ENCODE results near the gene BPGM. TPM values are rescaled to one million over a fixed set of nuclear protein-coding genes. Genes with fewer than 3 reads are reported as not detected.

Gene BPGM
- total RNA-seq: 13.2 TPM
- long read RNA-seq, transcript BPGM-201 (3 exons, 1,753 nt): major isoform, 26 of 30 reads
- long read RNA-seq, partial matches to known transcripts: 4 of 30 reads
- long read RNA-seq, other reads (novel, unspliced or antisense): 0 of 30 reads

DNA sequence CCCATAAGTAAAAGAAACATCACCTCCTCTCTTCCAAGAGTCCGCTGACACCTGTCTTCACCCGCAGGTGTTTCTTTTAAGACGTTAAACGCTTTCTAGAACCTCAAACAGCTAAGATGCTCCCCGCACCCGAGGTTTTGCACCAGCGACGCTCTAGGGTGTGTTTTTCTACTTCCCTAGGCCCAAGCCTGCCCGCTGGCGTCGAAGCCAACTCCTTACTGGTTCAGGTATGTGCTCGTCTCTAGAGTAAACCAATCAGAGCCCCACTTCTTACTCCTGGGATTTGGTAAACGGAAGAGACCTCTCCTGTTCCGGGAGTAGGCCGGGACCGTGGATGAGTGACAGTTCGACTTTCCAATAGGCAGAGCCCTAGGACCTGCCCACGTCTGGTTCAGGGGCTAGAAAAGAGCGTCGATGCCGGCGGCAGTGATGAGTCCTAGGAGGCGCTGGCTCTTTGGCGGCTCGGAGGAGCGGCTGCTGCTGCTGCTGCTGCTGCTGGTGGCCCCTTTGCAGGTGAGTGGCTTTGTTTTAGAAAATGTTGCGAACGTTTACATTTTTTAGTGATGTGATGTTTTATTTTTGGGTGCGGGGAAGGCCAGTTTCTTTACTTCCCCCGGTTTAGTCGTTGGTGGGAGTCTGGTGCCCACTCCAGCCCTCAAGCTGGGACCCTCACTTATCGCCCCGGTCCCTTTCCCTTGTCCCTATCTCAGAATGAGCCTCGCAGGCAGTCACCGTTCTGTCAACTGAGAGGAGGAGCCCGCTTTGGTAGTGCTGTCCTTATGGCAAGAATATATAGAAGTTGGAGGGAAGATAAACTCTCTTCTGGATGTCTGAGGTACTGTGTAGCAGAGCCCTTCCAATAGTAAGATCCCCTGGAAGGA lies at the start of gene BPGM:
BPGM (plus strand) TSS at position 429 of the 881 bp plus-strand sequence. CDS start 14,655 bp downstream, outside the sequence.
- intact Hi-C loops (cut with DNase I): loop anchor here (5.0 kb wide), 1 partner anchor 106 kb away; no protein-coding TSS in a partner anchor
- DNase-seq (ENCODE audit: low spot score): peak; percentile 99

DNA sequence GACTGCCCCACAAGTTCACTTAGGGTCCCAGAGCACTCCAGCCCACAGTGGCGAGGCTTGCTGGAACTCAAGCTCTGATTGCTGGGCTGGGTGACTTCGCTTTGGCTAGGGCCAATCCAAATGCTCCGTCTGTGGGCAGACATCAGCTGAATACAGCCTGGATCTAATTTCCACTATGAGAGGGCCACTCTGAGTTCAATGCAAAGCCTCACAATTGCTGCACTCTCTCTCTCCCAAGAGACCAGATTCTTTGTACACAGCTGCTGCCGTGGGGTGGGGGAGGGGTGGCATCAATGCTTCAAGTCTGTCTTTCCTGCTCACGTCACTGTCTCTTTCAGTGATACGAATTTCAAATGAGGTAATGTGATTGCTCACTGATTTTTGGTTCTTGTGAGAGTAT lies 47.3 kb upstream of the BPGM start:
- no peak for DNase-seq (ENCODE audit: low spot score)
- intact Hi-C loops (cut with DNase I): no loop called here

DNA sequence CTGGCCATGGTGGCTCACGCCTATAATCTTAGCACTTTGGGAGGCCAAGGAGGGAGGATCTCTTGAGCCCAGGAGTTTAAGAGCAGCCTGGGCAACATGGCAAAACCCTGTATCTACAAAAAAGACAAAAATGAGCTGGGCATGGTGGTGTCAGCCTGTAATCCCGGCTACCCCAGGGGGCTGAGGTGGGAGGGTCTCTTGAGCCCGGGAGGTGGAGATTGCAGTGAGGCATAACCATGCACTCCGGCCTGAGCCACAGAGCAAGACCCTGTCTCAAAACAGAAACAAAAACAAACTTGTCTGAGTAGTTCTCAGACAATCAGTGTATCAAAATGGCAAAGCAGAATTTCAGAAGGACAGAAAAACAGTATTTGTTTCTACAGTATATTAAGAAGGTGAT lies 45.2 kb upstream of the BPGM start:
- intact Hi-C loops (cut with DNase I): no loop called here
- no peak for DNase-seq (ENCODE audit: low spot score)

DNA sequence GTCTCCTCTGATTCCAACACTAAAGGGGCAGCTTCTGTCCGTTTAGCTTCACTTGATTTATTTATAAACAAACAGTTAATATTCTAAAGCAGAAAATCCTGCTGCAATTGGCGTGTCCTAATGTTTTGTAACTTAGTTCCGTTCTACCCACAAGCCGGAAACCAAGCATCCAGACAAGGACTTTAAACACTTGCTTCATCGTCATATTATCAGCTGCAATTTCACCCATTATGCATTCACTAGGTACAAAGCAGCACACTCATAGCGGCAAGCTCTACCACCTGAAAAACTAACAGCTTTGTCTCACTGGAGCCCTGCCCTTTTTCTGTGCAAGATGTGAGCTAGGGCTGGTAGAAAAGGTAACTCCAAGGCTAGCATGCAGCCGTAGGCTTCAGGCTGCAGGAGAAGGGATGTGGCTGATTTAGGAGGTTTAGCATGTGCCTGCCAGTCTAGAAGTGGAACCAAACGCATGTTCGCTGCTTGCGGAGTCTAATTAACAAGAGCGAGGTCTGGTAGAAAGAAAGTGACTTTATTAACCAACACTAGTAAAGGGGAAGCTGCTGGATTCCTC lies 43.7 kb upstream of the BPGM start:
- intact Hi-C loops (cut with DNase I): no loop called here
- DNase-seq (ENCODE audit: low spot score): no peak

DNA sequence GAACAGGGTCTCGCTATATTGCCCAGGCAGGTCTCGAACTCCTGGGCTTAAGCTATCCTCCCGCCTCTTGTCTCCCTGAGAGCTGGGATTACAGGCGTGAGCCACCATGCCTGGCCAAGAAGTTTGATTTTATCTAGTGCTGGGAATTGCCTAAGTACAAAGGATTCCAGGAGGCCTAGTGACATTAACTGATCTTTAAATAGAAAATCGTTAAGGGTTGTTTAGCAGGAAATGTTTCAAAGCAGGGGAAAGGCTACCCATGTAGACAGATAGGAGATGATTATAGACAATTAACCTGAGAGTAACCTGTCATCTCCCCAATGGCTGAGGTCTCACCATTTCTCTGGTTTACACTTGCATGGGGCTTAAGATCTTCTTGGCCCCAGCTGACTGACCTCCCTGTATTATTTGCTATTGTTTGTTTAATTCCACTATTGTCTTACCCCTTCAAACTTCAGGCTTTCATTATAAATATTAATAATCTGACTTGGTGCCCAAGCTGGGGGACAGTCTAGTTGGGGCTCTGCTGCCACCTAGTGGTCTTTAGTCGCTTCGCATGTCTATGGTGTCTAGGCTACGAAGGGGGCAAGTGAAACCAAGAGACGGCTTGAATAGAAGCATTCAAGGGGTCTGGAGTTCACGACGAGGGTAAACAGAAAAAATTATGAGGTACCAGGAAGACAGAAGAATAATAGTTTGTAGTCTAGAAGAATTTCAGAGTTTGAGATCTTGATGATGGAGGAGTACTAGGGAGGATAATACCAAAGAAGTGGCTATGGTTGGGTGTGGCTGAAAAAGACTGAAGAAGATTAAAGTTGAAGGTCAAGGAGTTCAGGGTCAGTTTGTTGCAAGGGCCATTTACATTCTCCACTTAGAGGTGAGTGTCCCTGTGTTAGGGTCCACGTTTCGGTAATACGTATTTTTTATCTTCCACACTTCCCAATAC lies 40.4 kb upstream of the BPGM start:
- intact Hi-C loops (cut with DNase I): loop anchor here (1.0 to 2.0 kb wide), 3 partner anchors 58 to 173 kb away; no protein-coding TSS in a partner anchor
- peak; percentile 78 for DNase-seq (ENCODE audit: low spot score)

DNA sequence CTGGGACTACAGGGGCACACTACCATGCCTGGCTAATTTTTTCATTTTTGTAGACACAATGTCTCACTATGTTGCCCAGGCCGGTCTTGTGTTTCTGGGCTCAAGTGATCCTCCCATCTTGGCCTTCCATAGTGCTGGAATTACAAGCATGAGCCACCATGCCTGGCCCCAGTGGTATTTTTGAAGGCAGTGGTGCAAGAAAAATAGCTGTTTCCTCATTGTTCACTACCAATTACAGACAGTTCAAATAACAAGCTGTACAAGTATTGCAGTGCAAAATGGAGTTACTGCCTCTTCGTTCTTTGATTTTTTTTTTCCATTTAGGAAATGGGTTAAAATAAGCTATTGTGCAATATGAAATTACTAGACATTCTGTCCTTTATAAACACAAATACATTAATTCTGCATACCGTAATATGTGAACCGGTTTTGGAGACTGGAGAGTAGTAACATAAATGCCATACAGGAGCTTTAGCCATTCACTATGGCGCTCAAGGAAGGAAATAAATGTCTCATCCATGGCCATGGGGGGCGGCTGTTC lies 35.0 kb upstream of the BPGM start:
- DNase-seq (ENCODE audit: low spot score): no peak
- intact Hi-C loops (cut with DNase I): no loop called here

DNA sequence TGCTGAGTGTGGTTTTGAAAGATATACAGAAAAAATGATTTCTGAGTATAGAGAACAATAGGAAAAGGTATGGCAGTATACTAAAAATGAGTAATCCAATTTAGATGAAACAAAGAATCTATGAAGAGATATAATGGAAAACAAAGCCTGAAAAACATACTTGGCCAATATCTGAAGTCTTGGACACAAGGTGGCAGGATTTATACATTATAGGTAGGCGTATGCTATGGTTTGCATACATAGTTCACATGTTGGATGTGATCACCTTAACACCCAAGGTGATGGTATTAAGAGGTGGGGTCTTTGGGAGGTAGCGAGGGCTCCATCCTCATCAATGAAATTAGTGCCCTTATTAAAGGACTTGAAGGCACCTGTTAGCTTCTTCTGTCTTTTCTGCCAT lies 34.5 kb upstream of the BPGM start:
- no peak for DNase-seq (ENCODE audit: low spot score)
- intact Hi-C loops (cut with DNase I): no loop called here

DNA sequence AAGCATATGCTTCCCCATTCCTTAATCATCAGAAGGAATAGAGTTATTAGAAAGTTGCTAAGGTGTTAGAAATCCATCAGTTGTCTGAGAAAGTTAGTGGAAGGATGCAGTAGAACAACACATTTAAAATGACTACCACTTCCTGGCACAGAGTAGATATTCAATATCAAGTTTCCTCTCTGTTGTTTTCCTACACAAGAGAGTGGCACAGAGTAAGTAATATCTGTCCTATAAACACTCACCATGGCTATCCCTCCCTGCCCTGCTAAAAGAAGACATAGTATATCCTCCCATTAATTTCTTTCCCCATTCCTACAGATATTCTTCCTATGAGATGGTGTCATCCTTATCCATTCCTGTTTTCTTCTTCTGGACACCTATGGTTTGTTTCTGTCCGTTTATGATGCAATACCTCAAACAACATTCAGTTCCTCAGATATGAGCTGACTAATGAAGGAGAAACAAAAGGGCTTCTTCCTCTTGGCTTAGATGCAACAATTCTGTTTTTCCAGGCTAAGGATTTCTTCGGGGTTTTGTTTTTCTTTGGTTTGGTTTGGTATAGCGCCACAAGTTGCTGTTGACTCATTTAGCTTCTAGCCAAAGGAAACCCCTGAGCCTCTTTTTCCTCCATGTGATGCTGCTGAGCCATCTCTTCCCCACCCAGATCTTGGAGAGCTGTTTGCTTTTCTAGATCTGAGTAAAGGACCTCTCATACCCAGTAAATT lies 32.9 kb upstream of the BPGM start:
- no peak for DNase-seq (ENCODE audit: low spot score)
- intact Hi-C loops (cut with DNase I): no loop called here

DNA sequence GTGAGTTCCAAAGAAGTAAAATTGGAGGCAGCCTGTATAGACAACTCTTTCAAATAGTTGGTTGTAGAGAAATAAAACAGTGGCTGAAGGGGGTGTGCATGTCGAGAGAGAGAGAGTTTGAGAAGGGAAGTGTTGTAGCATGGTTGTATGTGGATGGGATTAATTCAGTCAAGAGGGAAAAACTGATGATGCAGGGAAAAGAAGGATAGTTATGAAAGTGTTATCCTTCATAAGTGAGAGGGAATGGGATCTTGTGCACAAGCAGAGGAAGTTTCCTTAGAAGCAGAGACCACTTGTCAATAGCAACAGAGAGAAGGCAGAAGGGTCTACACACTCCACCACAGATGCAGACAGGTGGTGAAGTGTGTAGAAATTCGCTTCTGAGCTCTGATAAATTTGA lies 30.0 kb upstream of the BPGM start:
- intact Hi-C loops (cut with DNase I): no loop called here
- no peak for DNase-seq (ENCODE audit: low spot score)

DNA sequence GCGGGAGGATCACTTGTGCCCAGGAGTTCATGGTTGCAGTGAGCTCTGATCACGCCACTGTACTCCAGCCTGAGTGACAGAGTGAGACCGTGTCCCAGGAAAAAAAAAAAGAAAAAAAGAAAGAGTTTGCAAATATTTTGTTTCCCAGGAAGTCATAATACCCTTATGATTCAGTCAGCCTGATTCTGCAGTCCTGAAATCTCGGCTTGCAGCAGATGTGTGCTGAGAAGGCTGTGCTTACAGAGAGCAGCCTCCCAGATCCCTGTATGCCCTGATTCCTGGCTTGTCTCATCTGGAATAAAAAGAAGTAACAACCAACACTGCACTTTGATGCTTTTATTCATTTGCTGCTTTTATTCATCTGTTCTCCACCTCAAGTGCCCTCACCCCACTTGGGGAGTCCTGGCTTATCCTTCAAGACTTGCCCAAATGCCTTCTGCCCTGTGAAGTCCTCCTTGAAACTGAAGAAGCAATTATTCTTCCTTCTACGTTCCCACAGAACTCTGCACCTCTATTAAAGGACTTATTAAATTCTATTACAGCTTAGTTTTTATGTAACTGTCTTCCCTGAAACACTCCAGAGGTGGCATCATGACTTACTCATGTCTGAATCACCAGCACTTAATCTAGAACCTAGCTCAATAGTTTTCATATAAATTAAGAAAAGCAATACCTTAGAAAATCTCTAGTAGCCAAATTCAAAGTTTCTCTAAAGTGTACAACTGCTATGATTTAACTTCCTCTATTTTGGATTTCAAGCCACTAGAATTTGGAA lies 27.7 kb upstream of the BPGM start:
- intact Hi-C loops (cut with DNase I): no loop called here
- DNase-seq (ENCODE audit: low spot score): no peak

DNA sequence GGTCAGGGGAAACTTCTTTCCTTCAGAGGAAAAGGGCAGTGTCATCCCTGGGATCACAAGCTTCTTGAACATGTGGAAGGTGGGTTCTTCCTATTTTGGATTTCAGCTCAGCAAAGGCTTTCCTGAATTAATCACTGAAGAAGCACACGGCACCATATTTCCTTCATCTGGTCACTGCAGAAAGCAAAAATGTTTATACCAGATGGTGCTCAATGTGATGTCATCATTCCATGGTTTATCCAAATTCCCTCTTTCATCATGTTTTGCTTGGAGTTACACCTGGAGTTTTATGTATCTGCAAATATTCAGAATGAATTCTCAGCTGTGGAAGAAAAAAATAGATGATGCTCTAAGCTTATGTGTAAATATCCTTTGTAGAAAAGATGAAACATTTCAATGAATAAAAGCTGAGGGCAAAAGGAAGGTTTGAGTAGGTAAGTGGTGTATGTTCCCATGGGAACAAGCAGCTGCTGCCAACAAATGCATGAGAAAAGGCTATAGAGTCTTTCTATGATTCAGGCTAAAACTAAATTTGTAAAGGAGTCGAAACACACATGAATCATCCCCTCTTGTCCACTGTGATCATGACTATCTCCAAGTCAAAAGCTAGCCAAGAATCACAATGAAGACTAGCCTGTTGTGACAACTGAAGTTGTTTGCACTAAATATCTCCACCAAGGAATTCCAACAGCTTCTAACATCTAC lies 26.9 kb upstream of the BPGM start:
- no peak for DNase-seq (ENCODE audit: low spot score)
- intact Hi-C loops (cut with DNase I): no loop called here

DNA sequence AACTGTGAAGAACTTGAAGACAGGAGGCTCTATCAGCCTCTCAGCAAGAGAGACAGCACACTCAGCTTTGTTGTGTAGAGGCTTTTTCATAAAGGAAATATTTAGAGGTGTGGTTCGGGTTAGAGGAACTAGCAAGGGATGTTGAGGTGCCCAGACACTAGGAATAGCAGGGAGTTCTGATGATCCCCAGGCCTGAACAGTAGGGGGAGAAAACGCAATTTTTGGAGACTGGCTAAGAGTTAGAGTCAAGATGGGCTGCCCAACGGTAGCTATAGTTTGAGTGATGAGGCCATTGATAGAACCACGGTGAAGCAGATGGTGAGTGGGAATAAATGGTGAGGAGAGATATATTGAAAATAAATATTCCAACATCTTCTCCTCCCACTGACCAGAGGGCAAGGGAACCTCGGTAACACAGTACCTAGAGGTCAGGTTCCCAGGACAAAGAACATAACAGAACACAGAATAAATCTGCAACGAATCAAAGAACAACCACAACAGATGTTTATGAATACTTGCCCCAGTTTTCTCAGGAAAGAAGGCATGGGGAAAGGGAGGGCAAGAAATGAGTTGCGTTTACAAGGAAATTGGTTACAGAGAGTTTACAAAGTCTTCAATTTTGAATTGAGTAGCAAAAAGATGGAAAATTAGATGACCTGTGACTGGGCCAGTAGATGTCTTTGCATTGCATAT lies 24.2 kb upstream of the BPGM start:
- DNase-seq (ENCODE audit: low spot score): no peak
- intact Hi-C loops (cut with DNase I): no loop called here

DNA sequence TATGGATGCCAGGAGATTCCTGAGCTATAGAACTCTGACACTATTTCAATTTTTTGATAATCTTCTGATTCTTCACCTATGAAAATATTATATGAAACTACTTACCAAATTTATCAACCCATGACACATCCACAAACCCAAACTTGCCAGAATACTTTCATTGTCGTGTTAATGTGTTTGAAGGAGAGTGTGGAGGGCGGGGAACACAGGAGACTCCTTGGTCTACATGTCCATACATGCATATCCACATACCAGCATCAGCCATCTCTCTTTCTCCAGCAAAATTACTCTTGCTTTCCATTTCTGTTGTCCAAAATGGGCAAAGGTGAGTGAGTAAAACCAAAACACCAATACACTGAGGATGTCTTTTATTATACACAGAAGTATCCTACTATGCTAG lies 23.5 kb upstream of the BPGM start:
- intact Hi-C loops (cut with DNase I): no loop called here
- no peak for DNase-seq (ENCODE audit: low spot score)

DNA sequence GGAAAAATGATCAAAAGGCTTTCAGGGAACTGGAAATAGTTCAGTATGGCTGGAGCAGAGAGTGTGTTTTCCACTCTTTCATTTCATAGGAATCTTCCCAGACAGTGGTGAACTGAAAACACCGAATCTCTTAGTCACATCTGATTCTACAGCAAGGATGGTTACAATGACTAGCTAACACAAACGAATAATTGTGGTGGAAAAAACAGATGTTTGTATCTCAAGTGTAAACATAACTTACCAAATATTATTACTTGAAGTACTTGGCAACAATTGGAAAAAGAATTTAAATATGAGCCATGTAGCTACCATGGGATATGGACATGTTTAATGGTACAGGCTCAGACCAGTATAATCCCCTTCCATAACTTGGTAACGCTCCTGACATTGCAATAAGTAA lies 21.1 kb upstream of the BPGM start:
- intact Hi-C loops (cut with DNase I): no loop called here
- no peak for DNase-seq (ENCODE audit: low spot score)

DNA sequence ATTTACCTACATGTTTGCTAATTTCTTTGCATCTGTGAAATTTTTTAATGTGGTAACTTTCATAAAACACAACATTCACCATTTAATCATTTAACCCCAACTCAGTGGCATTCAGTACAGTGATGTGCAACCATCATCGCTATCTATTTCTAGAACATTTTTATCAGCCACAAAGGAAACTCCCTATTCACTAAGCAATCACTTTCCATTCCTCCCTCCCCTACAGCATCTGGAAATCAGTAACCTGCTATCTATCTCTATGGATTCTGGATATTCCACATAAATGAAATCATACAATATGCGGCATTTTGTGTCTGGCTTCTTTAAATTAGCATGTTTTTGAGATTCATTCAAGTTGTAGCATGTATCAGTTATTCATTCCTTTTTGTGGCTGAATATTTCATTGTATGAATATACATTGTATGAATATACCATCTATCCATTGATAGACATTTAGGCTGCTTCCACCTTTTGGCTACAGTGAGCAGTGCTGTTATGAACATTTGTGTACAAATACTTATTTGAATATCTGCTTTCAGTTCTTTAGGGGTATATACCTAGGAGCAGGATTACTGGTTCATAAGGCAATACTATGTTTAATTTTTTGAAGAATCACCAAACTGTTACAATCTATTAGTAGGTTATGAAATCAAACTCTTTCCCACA lies 19.4 kb upstream of the BPGM start:
- intact Hi-C loops (cut with DNase I): no loop called here
- DNase-seq (ENCODE audit: low spot score): no peak

DNA sequence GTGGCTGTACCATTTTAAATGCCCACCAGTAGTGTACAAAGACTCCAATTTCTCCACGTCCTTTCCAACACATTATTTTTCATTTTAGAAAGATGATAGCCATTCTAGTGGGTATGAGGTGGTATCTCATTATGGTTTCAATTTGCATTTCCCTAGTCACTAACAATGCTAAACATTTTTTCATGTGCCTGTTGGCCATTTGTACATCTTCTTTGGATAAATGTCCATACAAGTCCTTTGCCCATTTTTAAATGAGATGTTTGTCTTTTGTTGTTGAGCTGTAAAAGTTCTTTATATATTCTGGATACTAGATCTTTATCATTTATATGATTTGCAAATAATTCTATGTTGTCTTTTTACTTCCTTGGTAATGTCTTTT lies 18.9 kb upstream of the BPGM start:
- intact Hi-C loops (cut with DNase I): no loop called here

DNA sequence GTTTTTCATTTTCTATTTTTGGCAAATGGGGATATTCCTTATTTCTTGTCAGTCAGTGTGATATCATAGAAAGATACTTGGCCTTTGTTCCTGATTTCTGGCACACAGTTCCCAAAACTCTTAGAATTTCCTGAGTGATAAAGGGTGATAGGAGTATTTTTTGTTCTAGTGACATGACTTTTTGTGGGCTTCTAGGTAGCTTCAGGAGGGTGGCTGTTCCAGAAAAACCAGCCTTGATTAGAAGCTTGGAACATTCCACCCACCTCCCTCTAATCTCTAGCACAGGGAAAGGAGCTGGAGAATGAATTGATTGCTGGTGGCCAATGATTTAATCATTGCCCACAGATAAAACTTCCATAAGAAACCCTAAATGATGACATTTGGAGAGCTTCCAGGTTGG lies 17.2 kb upstream of the BPGM start:
- intact Hi-C loops (cut with DNase I): no loop called here
- DNase-seq (ENCODE audit: low spot score): no peak

More for the DNA sequence above, 18.9 kb upstream of the BPGM start:
- no peak for DNase-seq (ENCODE audit: low spot score)

All from cardiac septum (tissue), 1 donor.